ENCODE measurements around the gene CA5A.

CA5A gene

GRCh38 chr16:87960852-87961251 lies 24.5 kb upstream of the CA5A start:
- TF ChIP-seq, protein P1, sequence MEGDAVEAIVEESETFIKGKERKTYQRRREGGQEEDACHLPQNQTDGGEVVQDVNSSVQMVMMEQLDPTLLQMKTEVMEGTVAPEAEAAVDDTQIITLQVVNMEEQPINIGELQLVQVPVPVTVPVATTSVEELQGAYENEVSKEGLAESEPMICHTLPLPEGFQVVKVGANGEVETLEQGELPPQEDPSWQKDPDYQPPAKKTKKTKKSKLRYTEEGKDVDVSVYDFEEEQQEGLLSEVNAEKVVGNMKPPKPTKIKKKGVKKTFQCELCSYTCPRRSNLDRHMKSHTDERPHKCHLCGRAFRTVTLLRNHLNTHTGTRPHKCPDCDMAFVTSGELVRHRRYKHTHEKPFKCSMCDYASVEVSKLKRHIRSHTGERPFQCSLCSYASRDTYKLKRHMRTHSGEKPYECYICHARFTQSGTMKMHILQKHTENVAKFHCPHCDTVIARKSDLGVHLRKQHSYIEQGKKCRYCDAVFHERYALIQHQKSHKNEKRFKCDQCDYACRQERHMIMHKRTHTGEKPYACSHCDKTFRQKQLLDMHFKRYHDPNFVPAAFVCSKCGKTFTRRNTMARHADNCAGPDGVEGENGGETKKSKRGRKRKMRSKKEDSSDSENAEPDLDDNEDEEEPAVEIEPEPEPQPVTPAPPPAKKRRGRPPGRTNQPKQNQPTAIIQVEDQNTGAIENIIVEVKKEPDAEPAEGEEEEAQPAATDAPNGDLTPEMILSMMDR (conservative IDR thresholded peaks at IDR 0.05; ENCODE audit: low read depth, low read length), result no peak
- no peak for DNase-seq (ENCODE audit: low read depth)
- H3K4me3 ChIP-seq (ENCODE audit: low read length), result no peak overlapping the region

DNA sequence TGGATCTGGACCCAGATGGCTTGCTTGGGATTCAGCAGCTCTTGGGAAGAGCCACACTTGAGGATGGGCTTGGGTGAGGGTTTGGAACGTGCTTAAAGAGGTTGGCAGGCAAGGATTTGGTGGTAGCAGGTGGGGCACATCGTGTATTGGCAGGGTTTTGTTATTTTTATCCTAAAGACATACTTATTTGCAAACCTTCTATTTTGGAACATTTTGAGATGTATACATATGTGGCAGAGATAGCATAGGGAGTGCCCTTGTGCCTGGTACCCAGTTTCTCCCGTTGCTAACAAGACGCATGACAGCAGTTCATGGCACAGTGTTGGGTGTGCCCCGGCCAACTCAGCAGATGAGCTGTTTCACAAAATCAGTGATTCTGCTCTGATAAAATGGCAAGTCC lies 24.0 kb upstream of the CA5A start:
- H3K4me3 ChIP-seq (ENCODE audit: low read length), result no peak overlapping the region
- no peak for DNase-seq (ENCODE audit: low read depth)
- TF ChIP-seq, protein P1 (conservative IDR thresholded peaks at IDR 0.05; ENCODE audit: low read depth, low read length), result no peak

GRCh38 chr16:87959391-87959990 lies 23.2 kb upstream of the CA5A start:
- TF ChIP-seq, protein P1 (conservative IDR thresholded peaks at IDR 0.05; ENCODE audit: low read depth, low read length), result peak; percentile 29
- DNase-seq (ENCODE audit: low read depth), result no peak
- no peak overlapping the region for H3K4me3 ChIP-seq (ENCODE audit: low read length)

GRCh38 chr16:87958632-87959031 lies 22.3 kb upstream of the CA5A start:
- H3K4me3 ChIP-seq (ENCODE audit: low read length), result no peak overlapping the region
- no peak for DNase-seq (ENCODE audit: low read depth)
- TF ChIP-seq, protein P1 (conservative IDR thresholded peaks at IDR 0.05; ENCODE audit: low read depth, low read length), result no peak

DNA sequence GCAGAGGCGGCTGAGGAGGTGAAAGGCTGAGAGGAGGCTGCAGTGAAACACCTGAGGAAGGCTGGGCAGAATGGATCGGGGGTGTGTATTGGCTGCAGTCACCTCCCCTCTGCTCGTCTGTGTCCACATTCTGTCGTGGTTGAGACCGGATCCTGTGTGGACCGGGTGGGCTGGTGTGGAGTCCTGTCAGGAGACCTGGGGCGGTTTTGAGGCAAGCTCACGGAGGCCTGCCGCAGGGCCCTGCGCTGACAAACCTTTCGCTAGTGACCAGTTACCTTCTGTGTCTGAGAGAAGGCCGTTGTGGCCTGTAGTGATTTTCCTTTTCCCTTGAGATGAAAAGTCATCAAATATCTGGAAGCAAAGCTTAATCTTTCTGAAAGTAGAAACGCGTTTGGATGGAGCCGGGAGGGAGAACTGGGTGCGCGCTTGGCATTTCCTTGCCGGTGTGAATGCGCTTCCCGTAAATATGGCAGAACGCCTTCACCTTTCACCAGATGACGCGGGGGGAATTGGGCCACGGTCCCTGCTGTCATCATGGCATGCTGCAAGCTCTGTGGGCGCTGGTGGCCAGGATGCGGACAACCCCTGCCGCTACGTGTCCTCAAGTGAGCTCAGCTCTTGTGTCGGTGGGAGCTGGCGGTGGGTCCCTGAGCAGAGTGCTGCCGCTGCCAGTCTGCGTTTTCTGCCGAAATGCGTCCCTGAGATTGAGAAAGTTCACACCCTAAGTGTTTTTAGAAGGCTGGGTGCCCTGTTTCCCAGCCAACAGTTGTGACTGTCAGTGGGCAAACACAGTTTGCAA lies 21.2 kb upstream of the CA5A start:
- no peak overlapping the region for H3K4me3 ChIP-seq (ENCODE audit: low read length)
- no peak for DNase-seq (ENCODE audit: low read depth)
- TF ChIP-seq, protein P1 (conservative IDR thresholded peaks at IDR 0.05; ENCODE audit: low read depth, low read length), result no peak

- no peak overlapping the region for H3K4me3 ChIP-seq (ENCODE audit: low read length)
- TF ChIP-seq, protein P1 (conservative IDR thresholded peaks at IDR 0.05; ENCODE audit: low read depth, low read length), result peak; percentile 59
Measured at GRCh38 chr16:87956365-87957231, 20.3 kb upstream of the CA5A start.

More at GRCh38 chr16:87956365-87957231, 20.3 kb upstream of the CA5A start:
- no peak for DNase-seq (ENCODE audit: low read depth)
